Right hindlimb (tissue), 1 donor: ENCODE measurements around the gene MARCHF6.
A peak's percentile ranks its signal among the peaks of the same experiment; 100 is the strongest.
"Not testable (repeated sequence)": the region's sequence is repeated elsewhere in the genome, so short reads cannot be mapped to it uniquely, and the experiment has no call there.

ENCODE experiments used
- DNase-seq: peaks from one replicate; pipeline ENCODE4 v3.0.0-alpha.2; 2018

The MARCHF6 gene, protein sequence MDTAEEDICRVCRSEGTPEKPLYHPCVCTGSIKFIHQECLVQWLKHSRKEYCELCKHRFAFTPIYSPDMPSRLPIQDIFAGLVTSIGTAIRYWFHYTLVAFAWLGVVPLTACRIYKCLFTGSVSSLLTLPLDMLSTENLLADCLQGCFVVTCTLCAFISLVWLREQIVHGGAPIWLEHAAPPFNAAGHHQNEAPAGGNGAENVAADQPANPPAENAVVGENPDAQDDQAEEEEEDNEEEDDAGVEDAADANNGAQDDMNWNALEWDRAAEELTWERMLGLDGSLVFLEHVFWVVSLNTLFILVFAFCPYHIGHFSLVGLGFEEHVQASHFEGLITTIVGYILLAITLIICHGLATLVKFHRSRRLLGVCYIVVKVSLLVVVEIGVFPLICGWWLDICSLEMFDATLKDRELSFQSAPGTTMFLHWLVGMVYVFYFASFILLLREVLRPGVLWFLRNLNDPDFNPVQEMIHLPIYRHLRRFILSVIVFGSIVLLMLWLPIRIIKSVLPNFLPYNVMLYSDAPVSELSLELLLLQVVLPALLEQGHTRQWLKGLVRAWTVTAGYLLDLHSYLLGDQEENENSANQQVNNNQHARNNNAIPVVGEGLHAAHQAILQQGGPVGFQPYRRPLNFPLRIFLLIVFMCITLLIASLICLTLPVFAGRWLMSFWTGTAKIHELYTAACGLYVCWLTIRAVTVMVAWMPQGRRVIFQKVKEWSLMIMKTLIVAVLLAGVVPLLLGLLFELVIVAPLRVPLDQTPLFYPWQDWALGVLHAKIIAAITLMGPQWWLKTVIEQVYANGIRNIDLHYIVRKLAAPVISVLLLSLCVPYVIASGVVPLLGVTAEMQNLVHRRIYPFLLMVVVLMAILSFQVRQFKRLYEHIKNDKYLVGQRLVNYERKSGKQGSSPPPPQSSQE

DNA sequence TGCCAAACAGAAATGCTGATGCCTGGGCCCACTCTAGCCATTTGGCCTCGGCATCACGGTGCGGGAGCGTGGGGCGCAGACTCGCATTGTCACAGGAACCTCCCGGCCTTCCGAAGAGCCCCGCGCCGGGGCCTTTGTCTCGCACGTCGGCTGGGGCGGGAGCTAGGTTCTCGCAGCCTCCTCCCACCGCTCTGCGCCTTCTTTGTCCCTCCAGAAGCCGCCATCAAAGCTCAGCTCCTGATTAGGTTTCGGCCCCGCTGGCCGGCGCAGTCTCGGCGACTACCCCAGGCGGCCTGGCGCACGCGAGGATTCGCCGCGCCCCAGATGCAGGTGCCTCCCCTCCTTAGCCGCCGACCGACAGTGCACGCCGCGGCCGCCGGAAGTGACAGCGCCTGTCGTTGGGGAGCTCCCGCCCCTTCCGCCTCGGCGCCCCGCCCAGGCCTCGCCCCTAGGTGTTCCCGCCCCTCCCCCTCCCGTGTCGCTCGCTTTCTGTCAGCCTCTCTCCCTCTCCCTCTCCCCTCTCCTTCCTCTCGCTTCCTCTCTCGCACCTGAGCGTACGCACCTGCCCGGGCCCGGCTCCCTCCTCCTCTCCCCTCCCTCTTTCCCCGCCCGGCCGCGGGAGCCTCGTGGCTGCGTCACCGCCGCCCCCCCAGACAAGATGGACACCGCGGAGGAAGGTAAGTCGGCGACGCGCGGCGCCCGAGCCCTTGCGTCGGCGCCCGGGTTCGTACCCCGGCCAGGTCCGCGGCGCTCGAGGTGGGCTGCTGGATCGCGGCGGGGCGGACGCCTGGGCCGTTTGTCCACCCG, at the start of gene MARCHF6:
Gene MARCHF6 (plus strand): TSS at position 455 of the 807 bp plus-strand sequence. CDS start 204 bp downstream, at position 659.
- DNase-seq, result peak; percentile 95

DNA sequence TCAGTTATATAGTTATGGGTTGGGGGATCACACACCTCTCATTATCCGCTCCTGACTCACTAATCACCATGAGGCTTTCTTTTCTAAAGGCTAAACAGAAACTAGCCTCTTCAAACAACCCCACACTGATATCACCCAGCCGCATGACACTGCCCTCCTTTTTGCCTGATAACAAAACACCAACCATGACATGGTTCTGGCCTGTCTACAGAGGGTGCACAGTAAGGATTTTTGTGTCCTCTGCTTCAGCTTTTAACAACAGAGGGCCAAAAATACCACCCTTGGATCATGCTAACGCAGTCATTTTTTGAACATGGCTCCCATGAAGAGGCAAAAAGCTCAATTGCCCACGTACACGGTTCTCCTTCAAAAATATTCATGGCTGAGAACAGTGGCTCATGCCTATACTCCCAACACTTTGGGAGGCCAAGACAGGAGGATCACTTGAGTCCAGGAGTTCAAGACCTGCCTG, 49.8 kb upstream of the MARCHF6 start:
- DNase-seq, result no peak

DNA sequence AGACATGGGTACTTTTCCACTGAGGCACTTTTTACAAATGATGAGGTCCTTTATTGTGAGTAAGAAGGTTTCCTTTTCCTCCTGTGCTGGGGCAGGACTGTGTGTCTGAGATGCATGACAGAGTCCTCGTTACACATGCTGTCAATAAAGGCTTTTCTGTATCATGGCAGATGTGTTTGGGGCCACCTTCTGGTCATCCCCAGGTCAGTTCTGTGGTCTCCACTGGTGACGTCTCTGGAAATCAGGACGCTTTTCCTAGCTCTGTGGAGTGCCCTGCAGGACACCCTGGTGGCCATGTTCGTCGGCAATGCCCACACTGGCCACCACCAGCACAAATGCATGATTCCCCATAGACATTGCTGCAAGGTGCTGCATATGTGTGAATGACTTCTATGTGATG, 48.6 kb upstream of the MARCHF6 start:
- no peak for DNase-seq

DNA sequence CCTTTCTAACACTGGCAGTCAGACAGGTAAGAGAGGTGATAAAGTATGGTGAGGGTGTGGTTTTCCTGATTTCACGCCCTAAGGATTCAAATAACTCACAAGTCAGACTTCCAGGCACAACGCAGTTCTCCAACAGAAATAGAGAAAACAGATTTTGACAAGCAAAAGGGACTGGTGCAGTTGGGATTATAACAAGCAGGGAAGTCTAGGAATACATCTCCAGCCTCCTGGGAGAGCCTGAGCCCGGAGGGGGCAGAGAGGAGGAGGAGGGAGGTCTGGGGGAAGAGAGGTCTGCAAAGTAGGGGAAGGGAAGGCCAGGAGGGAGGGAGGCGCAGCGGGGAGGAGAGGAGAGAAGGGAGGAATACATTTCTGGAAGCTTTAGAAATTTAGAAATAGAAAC, 47.4 kb upstream of the MARCHF6 start:
- DNase-seq, result no peak

DNA sequence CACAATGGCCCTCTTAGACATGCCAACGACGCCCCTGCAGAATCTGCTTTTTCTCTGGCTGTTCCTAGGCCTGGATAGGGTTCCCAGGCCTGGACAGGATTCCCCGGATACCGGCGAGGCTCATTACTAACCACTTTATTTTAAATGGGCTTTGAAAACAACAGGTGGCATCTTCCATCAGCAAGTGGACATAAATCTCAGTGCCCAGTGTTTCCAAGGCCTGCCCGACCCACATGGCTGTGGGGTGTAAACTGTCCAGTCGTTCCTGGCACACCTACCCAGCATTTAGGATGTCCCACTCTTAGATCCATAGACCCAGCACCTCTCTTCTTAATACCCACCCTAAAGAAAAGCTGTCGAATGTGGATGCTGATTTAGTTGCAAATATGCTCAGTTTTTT, 46.7 kb upstream of the MARCHF6 start:
- DNase-seq, result no peak

DNA sequence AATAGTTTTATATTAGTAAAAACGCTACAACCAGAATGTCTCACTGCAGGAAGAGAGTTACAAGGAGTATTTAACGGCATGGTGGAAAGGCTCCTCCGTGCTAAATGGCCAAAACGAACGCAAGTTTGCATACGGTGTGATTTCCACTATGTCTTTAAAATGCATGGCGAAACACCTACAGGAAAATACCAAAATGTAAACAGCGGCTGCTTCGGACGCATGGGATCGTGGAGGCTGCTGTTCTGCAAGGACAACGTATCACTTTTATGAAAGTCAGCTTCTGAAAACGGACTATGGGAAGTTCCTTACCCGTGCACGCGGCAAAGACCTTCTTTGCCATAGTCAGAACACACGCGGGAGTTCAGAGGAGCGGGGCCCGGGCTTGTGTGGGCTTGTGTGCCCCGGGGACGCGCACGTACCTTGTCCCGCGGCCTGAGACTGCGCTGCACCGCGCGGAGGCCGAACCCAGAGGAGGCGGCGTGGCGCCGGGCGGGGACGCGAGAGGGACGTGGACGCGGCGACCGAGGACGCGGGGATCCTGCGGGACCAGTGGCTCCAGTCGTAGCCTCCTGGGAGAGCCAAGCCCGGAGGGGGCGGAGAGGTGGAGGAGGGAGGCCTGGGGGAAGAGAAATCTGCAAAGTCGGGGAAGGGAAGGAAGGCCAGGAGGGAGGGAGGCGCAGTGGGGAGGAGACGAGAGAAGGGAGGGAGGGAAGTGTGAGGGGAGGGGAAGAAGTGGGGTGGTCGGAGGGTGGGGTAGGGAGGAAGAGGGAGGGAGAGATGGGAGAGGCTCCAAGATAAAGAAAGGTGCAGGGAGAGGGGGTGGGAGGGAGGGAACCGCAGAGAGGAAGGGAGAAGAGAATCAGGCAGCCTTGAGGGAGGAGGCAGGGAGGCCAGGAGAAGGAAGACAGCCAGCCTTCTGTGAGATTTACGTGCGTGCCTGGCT, 46.0 kb upstream of the MARCHF6 start, which contains the start of gene CMBL:
Gene CMBL (minus strand): TSS at position 697 of the 943 bp plus-strand sequence. CDS start 17,140 bp downstream, outside the sequence.
- peak; percentile 67 for DNase-seq

DNA sequence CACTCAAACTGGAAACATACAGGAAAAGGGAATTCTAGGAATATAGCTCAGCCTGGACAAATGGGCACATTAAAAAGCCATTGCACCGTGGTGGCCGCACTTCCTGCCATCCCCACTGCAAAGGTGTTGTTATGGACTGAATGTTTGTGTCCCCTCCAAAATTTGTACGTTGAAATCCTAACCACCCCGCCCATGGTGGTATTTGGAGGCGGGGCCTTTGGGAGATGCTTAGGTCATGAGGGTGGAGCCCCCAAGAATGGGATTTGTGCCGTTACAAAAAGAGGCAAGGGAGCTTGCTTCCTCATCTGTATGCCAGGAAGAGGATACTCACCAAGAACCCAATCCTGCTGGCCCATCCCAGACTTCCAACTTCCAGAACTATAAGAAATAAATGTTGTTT, 44.7 kb upstream of the MARCHF6 start:
- DNase-seq, result no peak

DNA sequence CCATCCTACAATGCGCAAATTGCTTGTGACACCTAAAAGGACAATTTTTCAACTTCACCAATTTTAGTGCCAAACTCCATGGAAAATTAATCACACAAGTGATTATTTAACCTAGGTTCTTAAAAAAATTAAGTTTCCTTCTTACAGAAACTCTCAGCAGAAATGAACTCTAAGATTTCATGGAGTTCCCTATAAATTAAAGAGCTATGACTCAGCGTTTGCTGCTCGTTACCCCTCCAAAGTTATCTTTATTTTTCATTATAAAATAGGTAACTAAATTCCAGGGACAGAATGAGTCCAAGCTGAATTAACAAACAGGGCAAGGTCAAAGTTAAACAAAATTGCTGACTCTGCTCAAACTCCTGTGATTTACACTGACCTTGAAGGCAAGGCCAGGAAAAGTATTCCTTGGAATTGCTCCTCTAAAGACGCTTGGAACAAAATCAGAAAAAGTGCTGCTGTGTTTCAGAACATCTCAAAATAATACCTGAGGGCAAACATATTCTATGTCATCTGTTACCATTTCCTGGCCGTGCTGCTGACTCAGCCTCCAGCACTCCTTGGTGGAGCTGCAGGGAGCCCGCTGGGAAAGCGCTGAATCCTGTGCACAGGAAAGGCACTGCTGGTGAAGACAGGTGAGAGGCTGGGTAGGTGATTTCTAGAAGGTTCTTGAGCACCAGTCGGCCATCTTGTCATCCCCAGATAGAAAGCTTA, 43.3 kb upstream of the MARCHF6 start:
- DNase-seq, result no peak

DNA sequence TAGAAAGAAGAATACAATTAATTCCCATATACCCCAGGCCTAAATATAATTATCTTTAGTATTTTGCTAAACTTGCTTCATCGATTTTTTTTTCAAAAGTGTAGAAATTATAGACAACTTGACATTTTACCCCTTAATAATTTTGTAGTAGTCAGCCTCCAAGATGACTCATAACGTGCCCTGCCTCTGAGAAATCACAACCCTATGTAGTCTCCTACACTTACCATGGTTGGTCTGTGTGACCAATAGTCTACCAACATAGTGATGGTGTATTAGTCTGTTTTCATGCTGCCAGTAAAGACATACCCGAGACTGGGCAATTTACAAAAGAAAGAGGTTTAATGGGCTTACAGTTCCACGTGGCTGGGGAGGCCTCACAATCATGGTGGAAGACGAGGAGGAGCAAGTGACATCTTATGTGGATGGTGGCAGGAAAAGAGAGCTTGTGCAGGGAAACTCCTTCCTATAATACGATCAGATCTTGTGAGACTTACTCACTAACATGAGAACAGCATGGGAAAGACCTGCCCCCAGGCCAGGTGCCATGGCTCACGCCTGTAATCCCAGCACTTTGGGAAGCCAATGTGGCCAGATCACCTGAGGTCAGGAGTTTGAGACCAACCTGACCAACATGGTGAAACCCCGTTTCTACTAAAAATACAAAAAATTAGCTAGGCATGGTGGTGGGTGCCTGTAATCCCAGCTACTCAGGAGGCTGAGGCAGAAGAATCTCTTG, 42.5 kb upstream of the MARCHF6 start:
- not testable (repeated sequence) for DNase-seq

DNA sequence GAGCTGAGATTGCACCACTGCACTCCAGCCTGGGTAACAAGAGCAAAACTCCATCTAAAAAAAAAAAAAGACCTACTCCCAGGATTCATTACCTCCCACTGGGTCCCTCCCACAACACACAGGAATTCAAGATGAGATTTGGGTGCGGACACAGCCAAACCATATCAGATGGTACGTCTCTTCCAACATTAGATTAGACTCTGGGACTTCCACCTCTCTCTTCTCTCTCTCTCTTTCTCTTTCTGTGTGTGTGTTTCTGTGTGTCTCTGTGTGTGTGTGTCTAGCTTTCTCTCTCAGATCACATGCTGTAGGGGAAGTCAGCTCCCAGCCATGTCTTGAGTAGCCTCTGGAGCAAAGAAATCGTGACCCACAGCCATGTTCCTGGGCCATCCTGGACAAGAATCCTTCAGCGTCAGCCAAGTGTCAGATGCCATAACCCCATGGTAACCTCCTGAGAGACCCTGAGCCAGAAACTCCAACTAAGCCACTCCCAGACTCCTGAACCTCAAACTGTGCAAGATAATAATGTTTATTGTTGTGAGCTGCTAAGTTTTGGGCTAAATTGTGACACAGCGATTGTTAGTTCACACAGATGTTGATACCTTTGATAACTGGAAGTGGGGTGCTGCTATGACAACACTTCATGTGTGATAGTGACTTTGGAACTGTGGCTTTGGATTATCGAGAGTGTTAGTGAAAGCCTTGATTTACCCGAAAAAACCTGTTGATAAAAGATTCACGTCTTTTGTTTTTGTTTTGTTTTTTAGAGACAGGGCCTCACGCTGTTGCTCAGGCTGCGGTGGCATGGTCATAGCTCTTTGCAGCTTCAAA, 41.7 kb upstream of the MARCHF6 start:
- no peak for DNase-seq

DNA sequence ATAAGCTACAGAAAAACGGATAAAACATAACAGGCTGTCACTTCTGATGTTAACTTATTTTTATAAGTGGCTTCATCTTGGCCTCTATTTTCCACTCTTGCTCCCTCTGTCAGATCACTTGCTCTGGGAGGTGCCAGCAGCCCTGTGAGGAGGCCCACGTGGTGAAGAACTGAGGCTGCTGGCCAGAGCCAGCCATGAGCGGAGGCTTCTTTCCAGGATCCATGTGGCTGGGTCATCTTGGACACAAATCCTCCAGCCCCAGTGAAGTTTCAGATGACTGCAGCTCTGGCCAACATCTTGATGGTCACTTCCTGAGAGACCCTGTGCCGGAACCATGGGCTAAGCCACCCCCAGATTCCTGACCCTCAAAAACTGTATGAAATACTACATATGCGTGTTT, 38.3 kb upstream of the MARCHF6 start:
- DNase-seq, result no peak

DNA sequence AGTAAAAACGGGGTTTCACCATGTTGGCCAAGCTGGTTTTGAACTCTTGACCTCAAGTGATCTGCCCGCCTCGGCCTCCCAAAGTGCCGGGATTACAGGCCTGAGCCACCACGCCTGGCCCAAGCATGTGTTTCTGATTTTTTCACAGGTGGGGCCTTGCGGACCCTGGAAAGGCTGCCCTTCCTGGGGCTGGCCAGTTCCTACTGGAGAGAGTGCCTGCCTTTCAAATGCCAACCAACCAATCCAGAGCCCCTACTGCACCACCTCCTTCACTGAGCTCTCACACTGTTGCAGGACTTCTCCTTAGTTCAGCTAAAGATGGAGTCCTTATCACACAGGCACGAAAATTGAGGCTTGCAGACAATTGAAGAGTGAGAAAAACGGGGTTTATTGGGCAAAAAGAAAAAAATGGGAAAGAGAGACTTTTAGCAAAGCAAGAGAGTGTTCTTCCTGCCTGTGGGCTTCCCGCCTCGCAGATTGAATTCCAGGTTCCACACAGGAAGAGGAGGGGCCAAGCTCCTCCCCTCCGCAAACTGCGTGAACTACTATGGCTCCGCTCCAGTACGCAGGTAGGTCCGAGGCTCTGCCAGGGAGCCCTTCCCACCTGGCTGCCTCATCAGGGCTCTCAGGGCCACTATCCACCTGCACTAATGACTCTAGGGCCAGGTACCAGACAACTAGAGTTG, 37.5 kb upstream of the MARCHF6 start:
- no peak for DNase-seq

DNA sequence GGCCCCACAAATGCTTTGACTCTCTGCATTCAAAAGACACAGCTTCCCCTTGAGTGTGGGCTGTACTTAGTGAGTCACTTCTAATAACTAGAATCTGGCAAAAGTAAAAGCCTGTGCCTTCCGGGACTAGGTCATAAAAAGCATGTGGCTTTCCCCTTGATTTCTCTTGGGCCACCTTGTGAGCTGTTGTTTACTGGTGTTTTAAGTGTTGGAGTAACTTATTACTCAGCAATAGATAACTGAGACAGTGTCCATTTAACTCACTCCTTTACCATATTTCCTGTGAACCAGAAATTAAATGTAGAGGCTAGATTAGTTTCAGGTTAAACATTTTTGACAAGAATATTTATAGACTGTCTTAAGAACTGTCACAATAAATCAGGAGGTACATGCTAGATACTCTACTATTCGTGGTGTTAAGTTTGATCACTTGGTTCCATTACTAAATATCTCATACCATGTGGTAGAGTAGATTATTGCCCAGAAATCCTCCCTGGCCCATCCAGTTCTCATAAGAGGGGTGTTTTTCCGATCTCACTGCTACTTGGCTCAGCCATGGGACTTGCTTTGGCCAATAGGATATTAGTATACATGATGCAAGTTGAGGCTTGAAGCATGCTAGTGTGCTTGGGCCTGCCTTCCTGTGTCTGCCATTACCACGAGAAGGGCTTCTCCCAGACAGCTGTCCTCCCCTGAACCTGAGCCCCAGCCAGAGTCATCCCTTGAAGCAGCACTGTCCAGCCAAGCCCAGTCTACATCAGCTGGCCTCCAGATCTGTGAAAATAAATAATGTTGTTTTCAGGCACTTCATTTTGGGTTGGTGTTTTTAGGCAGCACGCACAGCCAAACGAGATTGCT, 35.4 kb upstream of the MARCHF6 start:
- no peak for DNase-seq

DNA sequence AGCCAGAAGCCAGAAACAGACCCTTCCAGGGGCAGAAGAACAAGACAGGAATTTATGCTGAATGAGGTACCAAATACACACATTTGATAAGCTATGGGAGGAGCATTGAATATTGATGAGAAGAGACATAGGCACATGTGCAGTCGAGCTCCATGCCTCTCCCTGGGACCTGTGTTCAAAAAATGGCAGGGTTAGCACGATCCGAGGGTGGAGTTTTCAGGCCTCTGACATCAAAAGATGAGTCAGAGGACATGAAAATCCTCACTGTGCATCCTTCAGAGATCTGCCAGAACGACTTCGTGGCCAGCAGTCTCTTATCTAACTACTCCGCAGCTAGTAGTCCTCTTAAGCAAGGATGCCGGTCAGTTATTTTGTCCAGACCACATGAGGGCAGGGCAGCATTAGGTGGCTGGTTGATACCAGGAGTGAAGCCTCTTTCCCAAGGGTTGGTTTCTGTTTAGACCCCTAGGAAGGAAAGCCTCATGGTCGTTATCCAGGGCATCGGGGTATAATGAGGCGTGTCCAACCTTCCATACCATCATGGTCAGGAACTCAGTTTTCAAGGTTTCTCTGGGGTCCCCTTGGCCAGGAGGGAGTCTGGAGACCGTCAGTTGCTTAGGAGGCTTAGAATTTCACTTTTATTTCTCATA, 34.2 kb upstream of the MARCHF6 start:
- DNase-seq, result no peak

DNA sequence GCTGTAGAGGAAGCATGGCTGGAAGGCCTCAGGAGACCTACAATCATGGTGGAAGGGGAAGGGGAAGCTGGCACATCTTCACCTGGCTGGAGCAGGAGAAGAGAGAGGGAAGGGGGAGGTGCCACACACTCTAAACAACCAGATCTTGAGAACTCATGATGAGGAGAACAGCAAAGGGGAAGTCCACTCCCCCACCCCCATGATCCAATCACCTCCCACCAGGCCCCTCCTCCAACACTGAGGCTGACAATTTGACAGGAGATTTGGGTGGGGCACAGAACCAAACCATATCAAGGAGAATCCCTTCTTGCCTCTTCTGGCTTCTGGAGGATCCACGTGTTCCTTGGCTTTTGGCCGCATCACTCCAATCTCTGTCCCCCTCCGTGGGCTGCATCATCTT, 32.7 kb upstream of the MARCHF6 start:
- DNase-seq, result no peak

DNA sequence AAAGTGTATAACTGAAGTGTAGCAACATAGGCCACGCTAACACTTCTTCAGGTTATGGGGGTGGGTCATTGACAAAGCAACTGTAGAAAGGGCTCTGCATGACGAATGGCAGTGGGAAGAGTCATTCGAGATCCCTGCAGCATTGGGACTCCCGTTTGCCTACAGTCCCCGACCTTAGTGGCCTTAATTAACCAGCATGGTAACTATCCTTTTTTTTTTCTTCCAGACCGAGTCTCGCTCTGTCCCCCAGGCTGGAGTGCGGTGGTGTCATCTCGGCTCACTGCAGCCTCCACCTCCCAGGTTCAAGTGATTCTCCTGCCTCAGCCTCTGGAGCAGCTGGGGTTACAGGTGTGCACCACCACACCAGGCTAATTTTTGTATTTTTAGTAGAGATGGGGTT, 31.6 kb upstream of the MARCHF6 start:
- DNase-seq, result no peak
